IPS DF 6.9 (cell line): ENCODE measurements around the gene PAX7.

ENCODE experiments used
- DNase-seq: peaks from one replicate; pipeline ENCODE4 v3.0.0-alpha.2; 2013; ENCODE audit warnings: low read depth, low spot score
- H3K27ac ChIP-seq: one replicate; pipeline ENCODE4 v1.5.1; 2013; ENCODE audit warnings: low read length, control low read depth
- H3K27me3 ChIP-seq: 2 replicates; pipeline ENCODE4 v1.6.1; 2013; ENCODE audit warnings: mild to moderate bottlenecking, low read length; ENCODE audit not compliant: control insufficient read depth, insufficient read depth
- H3K36me3 ChIP-seq: 2 replicates; pipeline ENCODE4 v1.6.1; 2013; ENCODE audit warnings: low read length; ENCODE audit not compliant: control insufficient read depth, insufficient read depth
- H3K4me1 ChIP-seq: 2 replicates; pipeline ENCODE4 v1.6.1; 2013; ENCODE audit warnings: low read length; ENCODE audit not compliant: control insufficient read depth, insufficient read depth
- H3K4me3 ChIP-seq: 2 replicates; pipeline ENCODE4 v1.5.1; 2013; ENCODE audit warnings: mild to moderate bottlenecking, low read length
- H3K9me3 ChIP-seq: 2 replicates; pipeline ENCODE4 v1.6.1; 2013; ENCODE audit warnings: low read length, inconsistent platforms; ENCODE audit not compliant: control insufficient read depth, insufficient read depth
- WGBS: extraction: QIAGEN DNeasy Blood & Tissue Kit; methylation state at CpG from one replicate; pipeline ENCODE4 v1.1.7; 2013; ENCODE audit warnings: mixed read lengths, missing lambda C conversion rate; ENCODE audit not compliant: insufficient read length, insufficient coverage; 5-methylcytosine and 5-hydroxymethylcytosine counted together

The PAX7 gene

DNA sequence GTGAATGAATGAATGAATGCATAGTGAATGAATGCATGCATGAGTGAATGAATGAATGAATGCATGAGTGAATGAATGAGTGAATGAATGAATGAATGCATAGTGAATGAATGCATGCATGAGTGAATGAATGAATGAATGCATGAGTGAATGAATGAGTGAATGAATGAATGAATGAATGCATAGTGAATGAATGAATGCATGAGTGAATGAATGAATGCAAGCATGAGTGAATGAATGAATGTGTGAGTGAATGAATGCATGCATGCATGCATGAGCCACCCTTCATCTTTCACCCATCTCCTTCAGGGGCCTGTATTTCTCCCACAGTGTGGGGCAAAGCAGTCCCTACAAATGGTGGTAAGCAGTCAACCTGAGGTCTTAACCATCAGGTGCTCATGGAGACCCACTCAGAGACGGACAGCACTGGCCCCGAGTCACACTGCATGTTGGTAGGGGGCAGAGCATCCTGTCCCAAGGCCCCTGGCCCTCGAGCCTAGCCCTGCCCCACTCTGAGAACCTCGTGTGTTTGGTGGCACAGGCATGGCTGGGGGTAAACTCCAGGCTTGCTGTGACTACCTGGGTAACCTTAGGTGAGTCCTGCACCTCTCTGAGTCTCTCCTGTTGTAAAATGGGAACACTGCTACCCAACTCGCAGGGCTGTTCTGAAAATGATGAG, 28.0 kb upstream of the PAX7 start:
- Histone ChIP-seq H3K36me3 (no peaks in the 10 kb centered on the region), H3K9me3 (no peaks in the 10 kb centered on the region), H3K27ac (no peak overlapping the region), H3K4me3 (no peak overlapping the region), H3K4me1 (peaks cover 3% of the 10 kb centered on the region), H3K27me3 (no peaks in the 10 kb centered on the region)
- no peak for DNase-seq
- WGBS: no CpG with 5 or more reads among the region's 5 CpGs

DNA sequence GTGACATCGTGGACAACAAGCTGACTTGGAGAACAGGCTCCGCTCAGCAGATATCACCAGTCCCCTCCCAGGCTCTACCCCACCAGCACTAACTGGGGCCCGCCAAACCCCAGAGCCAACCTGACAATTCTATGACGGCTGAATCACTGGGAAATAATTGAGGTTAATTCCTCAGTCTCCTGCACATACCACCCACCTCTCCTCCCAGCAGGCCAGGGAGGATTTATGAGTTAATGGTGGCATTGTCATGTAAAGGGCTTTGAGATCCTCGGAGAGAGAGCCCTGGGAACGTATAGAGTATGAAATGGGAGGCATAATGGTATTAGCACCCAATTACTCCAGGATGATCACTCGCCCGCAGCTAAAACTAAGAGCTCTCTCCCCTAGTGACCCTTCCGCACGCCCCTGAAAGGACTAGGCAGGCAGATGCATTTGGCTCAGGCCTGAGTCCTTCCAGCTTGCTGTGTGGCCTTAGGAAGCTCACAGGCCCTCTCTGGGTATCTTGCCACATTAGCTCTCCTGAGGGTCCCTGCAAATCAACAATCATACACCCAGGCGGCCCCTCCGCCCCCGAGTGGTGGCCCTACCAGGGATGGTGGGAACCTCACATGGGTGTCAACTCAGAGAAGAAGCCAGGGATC, 27.3 kb upstream of the PAX7 start:
- H3K9me3 ChIP-seq: no peaks in the 10 kb centered on the region
- no peak overlapping the region for H3K27ac ChIP-seq
- H3K4me3 ChIP-seq: no peak overlapping the region
- H3K27me3 ChIP-seq: no peaks in the 10 kb centered on the region
- no CpG with 5 or more reads among the region's 13 CpGs for WGBS
- peaks cover 3% of the 10 kb centered on the region for H3K4me1 ChIP-seq
- DNase-seq: no peak
- no peaks in the 10 kb centered on the region for H3K36me3 ChIP-seq

DNA sequence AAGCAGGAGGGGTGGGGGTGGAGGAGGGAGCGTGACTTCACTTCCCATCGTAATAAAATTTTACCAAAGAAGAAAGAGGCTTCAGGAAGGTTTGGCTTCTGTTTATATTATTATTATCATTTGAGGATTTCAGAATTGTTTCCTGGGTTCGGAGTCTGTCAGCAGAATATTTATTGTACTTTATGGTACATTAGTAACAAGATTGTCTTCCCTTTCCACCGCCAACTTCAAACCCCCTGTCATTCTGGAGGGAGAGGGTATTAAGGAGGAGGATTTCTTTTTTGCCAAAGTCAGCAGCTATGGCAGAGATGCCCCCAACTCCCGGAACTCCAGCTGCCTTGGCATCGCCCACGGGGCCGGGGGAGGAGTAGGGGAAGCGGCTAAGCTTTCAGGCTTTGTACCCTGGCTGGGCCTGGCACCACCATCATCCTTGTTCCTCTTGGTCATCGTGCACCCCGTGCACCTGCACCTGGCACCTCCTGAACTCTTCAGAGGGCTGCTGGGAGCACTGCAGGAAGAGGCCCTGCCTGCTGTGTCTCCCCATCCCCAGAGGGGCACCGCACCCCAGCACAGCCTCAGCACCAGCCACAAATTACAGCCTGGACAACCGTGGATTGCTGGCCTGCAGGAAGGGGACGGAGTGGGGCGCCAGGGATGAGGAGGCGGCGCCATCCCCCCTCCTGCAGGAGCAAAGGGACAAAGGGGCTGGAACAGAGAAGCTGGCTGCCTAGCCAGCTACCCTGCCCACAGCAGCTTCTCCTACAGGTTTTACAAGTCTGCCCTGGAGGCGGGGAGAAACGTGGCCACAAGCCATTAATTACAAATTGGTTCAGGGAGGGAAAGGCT, 24.0 kb upstream of the PAX7 start:
- no CpG with 5 or more reads among the region's 19 CpGs for WGBS
- Histone ChIP-seq H3K4me1 (peaks cover 3% of the 10 kb centered on the region), H3K27me3 (peaks cover 1% of the 10 kb centered on the region; the same call in 1 of the 2 replicates), H3K27ac (no peak overlapping the region), H3K36me3 (no peaks in the 10 kb centered on the region), H3K9me3 (no peaks in the 10 kb centered on the region), H3K4me3 (no peak overlapping the region)
- DNase-seq: no peak

DNA sequence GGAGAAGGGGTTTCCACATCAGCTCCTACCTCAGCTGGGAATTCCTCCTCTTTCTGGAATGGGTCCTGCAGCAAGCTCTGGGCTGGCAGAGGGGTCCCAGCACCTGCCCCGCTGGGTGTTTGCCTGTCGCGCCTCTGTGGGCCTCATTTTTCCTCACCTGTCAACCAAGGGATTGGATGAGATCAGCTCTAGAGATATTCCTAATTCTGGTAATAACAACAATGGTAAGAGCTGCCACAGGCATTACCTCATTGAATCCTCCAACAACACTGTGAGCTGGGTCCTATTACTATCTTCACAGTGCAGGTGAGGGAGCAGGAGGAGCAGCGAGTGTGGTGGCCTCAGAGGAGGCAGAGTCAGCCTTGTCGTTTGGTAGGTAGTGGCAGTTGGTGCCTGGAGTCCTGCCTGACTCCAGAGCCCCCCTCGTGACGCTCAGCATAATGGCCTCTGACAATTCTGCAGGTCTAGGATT, 23.3 kb upstream of the PAX7 start:
- no peak overlapping the region for H3K27ac ChIP-seq
- peaks cover 1% of the 10 kb centered on the region; the same call in 1 of the 2 replicates for H3K27me3 ChIP-seq
- DNase-seq: no peak
- no peak overlapping the region for H3K4me3 ChIP-seq
- H3K36me3 ChIP-seq: no peaks in the 10 kb centered on the region
- H3K9me3 ChIP-seq: no peaks in the 10 kb centered on the region
- WGBS: no CpG with 5 or more reads among the region's 7 CpGs
- peaks cover 3% of the 10 kb centered on the region for H3K4me1 ChIP-seq

DNA sequence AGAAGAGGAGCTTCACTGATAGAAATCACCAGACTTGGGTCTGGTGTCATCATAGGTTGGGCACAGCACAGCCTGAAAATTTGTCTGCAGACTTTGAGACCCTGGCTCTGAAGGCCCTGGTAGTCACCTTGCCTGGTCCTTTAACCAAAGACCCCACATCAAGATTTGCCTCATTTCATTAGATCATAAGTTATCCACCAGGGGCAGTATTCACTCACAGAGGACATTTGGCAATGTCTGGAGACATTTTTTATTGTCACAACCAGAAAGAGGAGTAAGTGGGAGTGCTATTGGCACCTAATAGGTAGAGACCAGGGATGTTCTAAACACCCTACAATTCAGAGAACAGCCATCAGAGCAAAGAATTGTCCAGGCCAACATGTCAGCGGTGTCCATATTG, 22.1 kb upstream of the PAX7 start:
- H3K4me3 ChIP-seq: no peak overlapping the region
- H3K27ac ChIP-seq: no peak overlapping the region
- H3K4me1 ChIP-seq: no peaks in the 10 kb centered on the region; the same call in 1 of the 2 replicates
- no peaks in the 10 kb centered on the region for H3K36me3 ChIP-seq
- H3K9me3 ChIP-seq: no peaks in the 10 kb centered on the region
- no CpG with 5 or more reads among the region's 1 CpG for WGBS
- DNase-seq: no peak
- peaks cover 1% of the 10 kb centered on the region; the same call in 1 of the 2 replicates for H3K27me3 ChIP-seq

DNA sequence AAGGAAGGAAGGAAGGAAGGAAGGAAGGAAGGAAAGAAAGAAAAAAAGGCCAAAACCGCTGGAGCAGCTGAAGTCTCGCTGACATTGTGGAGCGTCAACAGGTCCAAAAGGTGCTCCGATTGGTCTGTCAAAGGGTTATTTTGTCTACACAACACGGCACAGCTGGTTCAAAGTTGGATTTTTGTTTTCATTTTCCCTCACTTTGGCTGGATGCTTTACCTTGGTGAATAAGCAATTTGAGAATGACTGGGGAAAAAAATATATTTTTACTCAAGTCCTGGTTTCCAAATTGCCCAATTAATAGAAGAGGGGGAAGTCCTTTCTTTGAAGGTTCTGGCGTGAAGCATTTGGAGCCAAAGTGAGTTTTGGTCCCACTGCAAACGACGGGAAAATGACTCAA, 19.3 kb upstream of the PAX7 start:
- Histone ChIP-seq H3K27ac (no peak overlapping the region), H3K9me3 (no peaks in the 10 kb centered on the region), H3K27me3 (peaks cover 1% of the 10 kb centered on the region; the same call in 1 of the 2 replicates), H3K4me1 (no peaks in the 10 kb centered on the region), H3K36me3 (no peaks in the 10 kb centered on the region), H3K4me3 (no peak overlapping the region)
- WGBS: no CpG with 5 or more reads among the region's 8 CpGs
- no peak for DNase-seq

DNA sequence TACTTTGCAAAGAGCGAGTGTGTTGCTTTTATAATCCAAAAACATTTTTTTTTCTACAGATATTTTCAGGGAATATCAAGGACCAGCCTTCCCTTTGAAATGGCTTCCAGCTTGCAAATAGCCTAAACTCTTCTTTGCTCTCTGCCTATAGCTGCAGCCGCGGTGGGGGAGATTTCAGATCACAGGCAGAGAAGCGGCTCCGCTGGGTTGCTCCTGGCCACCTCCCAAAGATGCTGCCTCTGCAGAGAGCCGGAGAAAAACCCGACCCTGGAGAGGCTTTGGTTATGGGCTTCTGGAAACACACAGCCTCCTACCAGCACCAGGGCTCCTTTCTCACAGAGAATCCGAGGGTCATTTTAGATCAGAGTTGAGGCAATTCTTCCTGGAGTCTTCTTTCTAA, 18.6 kb upstream of the PAX7 start:
- no peak for DNase-seq
- Histone ChIP-seq H3K27me3 (peaks cover 1% of the 10 kb centered on the region; the same call in 1 of the 2 replicates), H3K4me1 (no peaks in the 10 kb centered on the region), H3K4me3 (no peak overlapping the region), H3K36me3 (no peaks in the 10 kb centered on the region), H3K9me3 (no peaks in the 10 kb centered on the region), H3K27ac (no peak overlapping the region)
- no CpG with 5 or more reads among the region's 8 CpGs for WGBS

DNA sequence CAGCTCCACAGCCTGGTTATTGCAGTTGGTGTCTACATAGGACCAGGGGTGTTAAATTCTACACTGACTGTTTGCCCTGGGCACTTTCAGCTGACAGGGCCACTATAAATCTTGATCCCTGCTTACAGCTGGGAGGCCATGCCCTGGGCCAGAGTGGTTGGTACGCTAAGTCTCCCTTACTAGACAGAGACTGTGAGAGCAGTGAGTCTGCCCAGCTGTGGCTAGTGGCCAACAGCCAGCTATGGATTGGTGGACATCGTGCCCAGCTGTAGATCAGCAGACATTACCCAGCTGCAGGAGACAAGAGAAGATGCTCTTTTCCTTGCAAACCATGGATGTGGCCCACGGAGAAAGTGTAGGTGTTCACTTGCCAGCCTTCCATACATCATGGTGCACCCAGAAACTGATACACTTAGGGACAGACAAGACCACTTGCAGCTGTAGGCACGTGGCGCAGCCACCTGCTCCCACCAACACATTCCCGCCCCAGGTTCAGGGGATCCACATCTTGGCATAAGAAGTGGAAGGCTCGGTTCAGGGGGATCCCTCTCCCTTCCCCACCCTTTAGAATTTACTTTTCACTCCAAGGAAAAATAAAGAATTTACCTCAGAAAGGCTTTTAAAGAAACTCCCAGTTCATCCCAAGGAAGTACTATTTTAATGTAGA, 16.4 kb upstream of the PAX7 start:
- no CpG with 5 or more reads among the region's 7 CpGs for WGBS
- no peak overlapping the region for H3K4me3 ChIP-seq
- H3K27me3 ChIP-seq: peaks cover 1% of the 10 kb centered on the region; the same call in 1 of the 2 replicates
- no peak for DNase-seq
- H3K27ac ChIP-seq: no peak overlapping the region
- no peaks in the 10 kb centered on the region for H3K4me1 ChIP-seq
- no peaks in the 10 kb centered on the region for H3K36me3 ChIP-seq
- H3K9me3 ChIP-seq: no peaks in the 10 kb centered on the region

DNA sequence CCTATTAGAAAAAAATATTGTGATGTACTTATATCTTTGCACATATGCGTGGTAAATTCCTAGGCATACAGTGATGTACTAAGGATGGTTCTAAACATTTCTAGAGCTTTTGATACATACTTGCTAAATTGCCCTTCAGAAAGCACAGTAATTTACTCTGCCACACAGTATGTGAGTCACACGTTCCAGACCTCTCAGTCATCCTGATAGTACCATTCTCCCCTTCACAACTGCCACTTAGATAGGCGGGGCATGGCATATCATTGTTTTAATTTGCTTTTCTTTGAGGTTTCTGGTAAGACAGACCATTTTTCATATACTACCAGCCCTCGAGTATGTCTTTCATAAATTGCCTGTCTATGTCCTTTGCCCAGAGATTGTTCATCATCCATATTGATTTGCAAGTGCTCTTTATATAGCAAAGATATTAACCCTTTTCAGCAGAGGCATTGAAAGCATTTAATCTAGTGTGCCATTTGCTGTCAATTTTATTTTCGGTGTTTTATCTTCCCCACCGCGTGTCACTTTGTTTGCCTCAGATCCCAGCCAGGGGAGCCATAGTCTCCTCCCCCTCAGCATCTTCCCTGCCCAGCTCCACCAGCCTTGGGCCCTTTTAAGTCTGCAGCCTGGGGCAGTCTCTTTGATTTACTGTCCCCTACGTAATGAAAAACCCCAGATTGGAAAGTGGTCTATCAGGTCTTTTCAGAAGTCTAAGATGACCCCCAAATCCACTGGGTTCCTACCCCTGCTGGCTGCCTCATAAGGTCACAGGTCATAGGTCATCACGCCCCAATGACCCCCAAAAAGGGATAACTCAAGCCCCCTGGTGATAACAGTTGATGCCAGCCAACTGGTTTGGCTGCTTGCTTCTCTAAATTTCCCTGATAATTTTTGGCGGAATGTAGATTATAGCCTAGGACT, 11.8 kb upstream of the PAX7 start:
- WGBS: no CpG with 5 or more reads among the region's 10 CpGs
- H3K36me3 ChIP-seq: no peaks in the 10 kb centered on the region
- no peaks in the 10 kb centered on the region for H3K9me3 ChIP-seq
- no peak for DNase-seq
- H3K4me1 ChIP-seq: no peaks in the 10 kb centered on the region
- H3K27me3 ChIP-seq: no peaks in the 10 kb centered on the region; the same call in 1 of the 2 replicates
- no peak overlapping the region for H3K4me3 ChIP-seq
- H3K27ac ChIP-seq: no peak overlapping the region
